ENCODE data around the gene ATP6V1A. TPM values are rescaled to one million over a fixed set of nuclear protein-coding genes. Genes with fewer than 3 reads are reported as not detected.

The ATP6V1A gene
- total RNA-seq, 4 donors from 2014 or later = 21.0 to 23.5 (median 22.8) TPM

DNA sequence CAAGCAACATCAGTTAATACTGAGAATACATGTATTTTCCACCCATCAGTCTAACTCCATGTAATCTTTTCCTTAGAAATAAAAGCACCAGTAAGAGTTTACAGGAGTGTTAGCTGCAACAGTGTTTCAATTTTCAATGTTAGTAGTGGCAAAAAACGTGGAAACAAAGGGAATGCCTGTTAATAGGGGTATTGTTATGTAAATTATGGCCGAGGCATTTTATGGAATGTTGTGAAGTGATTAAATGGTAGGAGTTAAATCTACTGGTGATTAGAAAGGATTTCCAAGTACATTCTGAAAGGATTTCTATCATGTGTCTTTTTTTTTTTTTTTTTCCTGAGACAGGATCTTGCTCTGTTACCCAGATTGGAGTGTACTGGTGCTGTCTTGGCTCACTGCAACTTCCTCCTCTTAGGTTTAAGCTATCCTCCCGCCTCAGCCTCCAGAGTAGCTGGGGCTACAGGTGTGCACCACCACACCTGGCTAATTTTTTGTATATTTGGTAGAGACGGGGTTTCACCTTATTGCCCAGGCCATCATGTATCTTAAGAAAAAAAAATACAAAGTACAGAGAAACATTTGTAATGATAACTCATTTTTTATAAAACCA, 6.6 kb downstream of the ATP6V1A start:
- Histone ChIP-seq H3K9me3 (no peaks in the 10 kb centered on the region), H3K4me3 (no peak overlapping the region), H3K27me3 (no peaks in the 10 kb centered on the region), H3K36me3 (no peaks in the 10 kb centered on the region), H3K27ac (replicated peaks in 1 of 4) (no peak overlapping the region), H3K4me1 (peaks cover 5 to 32% (median 22%) of the 10 kb centered on the region in 4 donors)
- intact Hi-C loops (cut with DNase I) = no loop called here
- TF ChIP-seq POLR2AphosphoS5 (IDR thresholded peaks at IDR 0.05) (no peak), POLR2A (IDR thresholded peaks at IDR 0.05; ENCODE audit: low read depth) (no peak), EP300 (IDR thresholded peaks at IDR 0.05) (no peak)
- TF ChIP-seq, protein P1, sequence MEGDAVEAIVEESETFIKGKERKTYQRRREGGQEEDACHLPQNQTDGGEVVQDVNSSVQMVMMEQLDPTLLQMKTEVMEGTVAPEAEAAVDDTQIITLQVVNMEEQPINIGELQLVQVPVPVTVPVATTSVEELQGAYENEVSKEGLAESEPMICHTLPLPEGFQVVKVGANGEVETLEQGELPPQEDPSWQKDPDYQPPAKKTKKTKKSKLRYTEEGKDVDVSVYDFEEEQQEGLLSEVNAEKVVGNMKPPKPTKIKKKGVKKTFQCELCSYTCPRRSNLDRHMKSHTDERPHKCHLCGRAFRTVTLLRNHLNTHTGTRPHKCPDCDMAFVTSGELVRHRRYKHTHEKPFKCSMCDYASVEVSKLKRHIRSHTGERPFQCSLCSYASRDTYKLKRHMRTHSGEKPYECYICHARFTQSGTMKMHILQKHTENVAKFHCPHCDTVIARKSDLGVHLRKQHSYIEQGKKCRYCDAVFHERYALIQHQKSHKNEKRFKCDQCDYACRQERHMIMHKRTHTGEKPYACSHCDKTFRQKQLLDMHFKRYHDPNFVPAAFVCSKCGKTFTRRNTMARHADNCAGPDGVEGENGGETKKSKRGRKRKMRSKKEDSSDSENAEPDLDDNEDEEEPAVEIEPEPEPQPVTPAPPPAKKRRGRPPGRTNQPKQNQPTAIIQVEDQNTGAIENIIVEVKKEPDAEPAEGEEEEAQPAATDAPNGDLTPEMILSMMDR (IDR thresholded peaks at IDR 0.05) = no peak
- no peak for DNase-seq (ENCODE audit: extremely low spot score)
- WGBS = 74% methylated on average over 4 of the region's 4 CpGs

DNA sequence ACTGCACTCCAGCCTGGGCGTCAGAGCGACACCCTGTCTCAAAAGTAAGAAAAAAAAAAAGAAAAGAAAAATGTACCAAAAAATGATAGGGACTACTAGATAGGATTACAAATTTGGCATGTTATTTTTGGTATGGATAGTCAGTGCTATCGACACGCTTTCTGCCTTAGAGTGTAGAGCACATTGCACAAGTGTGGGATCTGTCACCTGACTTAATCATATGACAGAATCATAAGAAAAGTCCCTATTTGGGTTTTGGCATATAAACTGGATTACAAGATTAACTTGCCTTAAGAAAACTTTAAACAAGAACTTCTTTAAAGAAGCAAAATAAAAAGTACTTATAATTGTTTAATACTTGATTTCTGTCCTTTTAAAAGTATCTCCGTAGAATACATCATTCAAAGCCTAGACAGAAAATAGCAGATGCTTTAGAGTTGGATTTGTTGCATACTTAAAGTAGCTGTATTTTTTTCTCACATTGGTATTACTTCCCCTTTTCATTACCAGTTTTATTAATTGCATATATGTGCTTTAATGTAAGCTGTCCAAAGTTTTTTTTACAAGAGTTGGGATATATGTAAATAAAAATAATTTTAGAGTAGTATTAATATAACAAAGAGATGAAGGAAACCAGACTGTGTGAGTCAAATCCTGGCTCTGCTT, 7.8 kb downstream of the ATP6V1A start:
- H3K27me3 ChIP-seq = no peaks in the 10 kb centered on the region
- no peak overlapping the region for H3K27ac ChIP-seq (replicated peaks in 1 of 4)
- intact Hi-C loops (cut with DNase I) = no loop called here
- peaks cover 0 to 21% (median 14%) of the 10 kb centered on the region in 4 donors for H3K4me1 ChIP-seq
- no peak for DNase-seq (ENCODE audit: extremely low spot score)
- H3K9me3 ChIP-seq = no peaks in the 10 kb centered on the region
- no peaks in the 10 kb centered on the region for H3K36me3 ChIP-seq
- H3K4me3 ChIP-seq = no peak overlapping the region
- TF ChIP-seq, protein P1 (IDR thresholded peaks at IDR 0.05) = no peak
- TF ChIP-seq POLR2A (IDR thresholded peaks at IDR 0.05; ENCODE audit: low read depth) (no peak), EP300 (IDR thresholded peaks at IDR 0.05) (no peak), POLR2AphosphoS5 (IDR thresholded peaks at IDR 0.05) (no peak)
- WGBS = 72% methylated on average over 5 of the region's 5 CpGs

DNA sequence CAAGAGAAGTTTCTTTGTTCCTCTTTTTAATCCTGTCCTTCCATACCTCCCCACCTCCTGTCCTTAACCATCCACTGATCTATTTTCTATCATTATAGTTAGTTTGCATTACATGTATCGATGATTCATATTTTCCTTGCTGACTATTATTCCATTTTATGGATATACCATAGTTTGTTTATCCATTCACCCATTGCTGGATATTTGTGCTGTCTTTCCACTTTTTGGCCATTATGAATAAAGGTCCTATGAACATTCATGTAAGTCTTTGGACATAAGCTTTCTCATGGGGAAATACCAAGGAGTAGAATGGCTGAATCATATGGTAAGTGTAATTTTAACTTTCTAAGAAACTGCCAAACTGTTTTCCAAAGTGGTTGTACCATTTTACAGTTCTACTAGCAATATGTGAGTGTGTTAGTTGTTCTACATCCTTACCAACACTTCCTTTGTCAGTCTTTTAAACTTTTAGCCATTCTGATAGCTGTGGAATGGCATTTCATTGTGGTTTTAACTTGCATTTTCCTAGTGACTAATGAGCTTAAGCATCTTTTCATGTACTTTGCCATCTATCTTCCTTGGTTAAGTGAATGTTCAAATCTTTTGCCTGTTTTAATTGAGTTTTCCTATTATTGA, 11.7 kb downstream of the ATP6V1A start:
- no peak overlapping the region for H3K27ac ChIP-seq (replicated peaks in 1 of 4)
- WGBS = 100% methylated on average over 1 of the region's 1 CpG
- intact Hi-C loops (cut with DNase I) = no loop called here

DNA sequence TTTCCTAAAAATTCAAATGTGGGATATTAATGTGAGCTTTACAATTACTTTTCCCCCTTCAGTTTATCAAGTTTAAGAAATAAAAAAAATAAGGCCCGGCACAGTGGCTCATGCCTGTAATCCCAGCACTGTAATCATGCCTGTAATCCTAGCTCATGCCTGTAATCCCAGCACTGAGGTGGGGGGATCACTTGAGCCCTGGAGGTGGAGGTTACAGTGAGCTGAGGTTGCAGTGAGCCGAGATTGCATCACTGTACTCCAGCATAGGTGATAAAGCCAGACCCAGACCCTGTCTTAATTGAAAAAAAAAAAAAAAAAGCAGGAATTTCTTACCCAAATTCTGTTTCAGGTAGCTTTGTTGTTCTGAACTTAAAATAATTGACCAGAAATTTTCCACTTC, 17.9 kb downstream of the ATP6V1A start:
- Histone ChIP-seq H3K27ac (replicated peaks in 1 of 4) (no peak overlapping the region), H3K4me1 (peaks cover 0 to 4% (median 0%) of the 10 kb centered on the region in 4 donors), H3K36me3 (peaks cover 0 to 4% (median 0%) of the 10 kb centered on the region in 4 donors), H3K4me3 (no peak overlapping the region), H3K9me3 (no peaks in the 10 kb centered on the region), H3K27me3 (no peaks in the 10 kb centered on the region)
- intact Hi-C loops (cut with DNase I) = no loop called here
- no peak for DNase-seq (ENCODE audit: extremely low spot score)
- WGBS = 100% methylated on average over 2 of the region's 2 CpGs
- TF ChIP-seq POLR2AphosphoS5 (IDR thresholded peaks at IDR 0.05) = no peak
- TF ChIP-seq, protein P1 (IDR thresholded peaks at IDR 0.05) = no peak
- TF ChIP-seq POLR2A (IDR thresholded peaks at IDR 0.05; ENCODE audit: low read depth) = no peak
- TF ChIP-seq EP300 (IDR thresholded peaks at IDR 0.05) = no peak

More for the DNA sequence above, 11.7 kb downstream of the ATP6V1A start:
- no peaks in the 10 kb centered on the region for H3K36me3 ChIP-seq
- H3K4me1 ChIP-seq = peaks cover 0 to 17% (median 10%) of the 10 kb centered on the region in 4 donors
- no peak overlapping the region for H3K4me3 ChIP-seq
- no peaks in the 10 kb centered on the region for H3K27me3 ChIP-seq
- no peaks in the 10 kb centered on the region for H3K9me3 ChIP-seq
- TF ChIP-seq POLR2AphosphoS5 (IDR thresholded peaks at IDR 0.05) (no peak), EP300 (IDR thresholded peaks at IDR 0.05) (no peak), POLR2A (IDR thresholded peaks at IDR 0.05; ENCODE audit: low read depth) (no peak)
- TF ChIP-seq, protein P1 (IDR thresholded peaks at IDR 0.05) = no peak
- no peak for DNase-seq (ENCODE audit: extremely low spot score)
